Measurements from ENCODE around the gene PHOX2B.
A peak's percentile ranks its signal among the peaks of the same experiment; 100 is the strongest.

PHOX2B gene

GRCh38 chr4:41723286-41723685, 25.2 kb downstream of the PHOX2B start:
- Histone ChIP-seq H2BK5ac (ENCODE audit: low read length) (no peak overlapping the region), H3K4me3 (ENCODE audit: low read length) (no peak overlapping the region), H3K4me2 (ENCODE audit: low read length) (no peak overlapping the region), H3K36me3 (ENCODE audit: control insufficient read depth, insufficient read depth, low read length) (no peaks in the 10 kb centered on the region), H2AK5ac (ENCODE audit: low read length) (no peak overlapping the region), H3K79me2 (ENCODE audit: control insufficient read depth, insufficient read depth, low read length) (no peaks in the 10 kb centered on the region), H4K5ac (ENCODE audit: low read length) (no peak overlapping the region), H3K27me3 (ENCODE audit: insufficient read depth, low read length, poor library complexity) (no peaks in the 10 kb centered on the region), H2BK120ac (ENCODE audit: low read depth, low read length) (no peak overlapping the region), H2BK15ac (replicated peaks; ENCODE audit: low read depth) (no peak overlapping the region), H3K23ac (ENCODE audit: low read length) (no peak overlapping the region), H3K27ac (ENCODE audit: low read depth, low read length) (no peak overlapping the region), H4K8ac (ENCODE audit: low read depth, low read length) (no peak overlapping the region), H3K4me1 (ENCODE audit: control insufficient read depth, low read depth, low read length) (no peaks in the 10 kb centered on the region), H3K9ac (ENCODE audit: low read length) (no peak overlapping the region), H3K4ac (ENCODE audit: low read depth, low read length) (no peak overlapping the region), H3K79me1 (ENCODE audit: low read length) (no peaks in the 10 kb centered on the region), H3K56ac (ENCODE audit: low read length) (no peak overlapping the region), H3K18ac (ENCODE audit: low read length) (no peak overlapping the region)
- DNase-seq, result no peak
- WGBS (ENCODE audit: extremely low coverage, insufficient coverage, low lambda C conversion rate), result no CpG with 5 or more reads among the region's 3 CpGs

GRCh38 chr4:41722181-41722580, 26.3 kb downstream of the PHOX2B start:
- Histone ChIP-seq H3K56ac (ENCODE audit: low read length) (no peak overlapping the region), H3K23ac (ENCODE audit: low read length) (no peak overlapping the region), H3K4me2 (ENCODE audit: low read length) (no peak overlapping the region), H2AK5ac (ENCODE audit: low read length) (no peak overlapping the region), H3K9ac (ENCODE audit: low read length) (no peak overlapping the region), H2BK120ac (ENCODE audit: low read depth, low read length) (no peak overlapping the region), H3K79me1 (ENCODE audit: low read length) (no peaks in the 10 kb centered on the region), H3K4ac (ENCODE audit: low read depth, low read length) (no peak overlapping the region), H2BK15ac (replicated peaks; ENCODE audit: low read depth) (no peak overlapping the region), H2BK5ac (ENCODE audit: low read length) (no peak overlapping the region), H3K18ac (ENCODE audit: low read length) (no peak overlapping the region), H3K27ac (ENCODE audit: low read depth, low read length) (no peak overlapping the region), H3K4me3 (ENCODE audit: low read length) (no peak overlapping the region), H3K4me1 (ENCODE audit: control insufficient read depth, low read depth, low read length) (no peaks in the 10 kb centered on the region), H3K36me3 (ENCODE audit: control insufficient read depth, insufficient read depth, low read length) (no peaks in the 10 kb centered on the region), H3K79me2 (ENCODE audit: control insufficient read depth, insufficient read depth, low read length) (no peaks in the 10 kb centered on the region), H3K27me3 (ENCODE audit: insufficient read depth, low read length, poor library complexity) (no peaks in the 10 kb centered on the region), H4K8ac (ENCODE audit: low read depth, low read length) (no peak overlapping the region), H4K5ac (ENCODE audit: low read length) (no peak overlapping the region)
- DNase-seq, result no peak
- WGBS (ENCODE audit: extremely low coverage, insufficient coverage, low lambda C conversion rate), result no CpG with 5 or more reads among the region's 1 CpG

GRCh38 chr4:41719417-41719816, 29.1 kb downstream of the PHOX2B start:
- no peak for DNase-seq
- H2BK5ac ChIP-seq (ENCODE audit: low read length), result no peak overlapping the region
- H2BK15ac ChIP-seq (replicated peaks; ENCODE audit: low read depth), result no peak overlapping the region
- no peak overlapping the region for H4K5ac ChIP-seq (ENCODE audit: low read length)
- H3K56ac ChIP-seq (ENCODE audit: low read length), result no peak overlapping the region
- H2BK120ac ChIP-seq (ENCODE audit: low read depth, low read length), result no peak overlapping the region
- H3K9ac ChIP-seq (ENCODE audit: low read length), result no peak overlapping the region
- H3K36me3 ChIP-seq (ENCODE audit: control insufficient read depth, insufficient read depth, low read length), result no peaks in the 10 kb centered on the region
- H3K4me2 ChIP-seq (ENCODE audit: low read length), result no peak overlapping the region
- H3K18ac ChIP-seq (ENCODE audit: low read length), result no peak overlapping the region
- no peak overlapping the region for H3K4me3 ChIP-seq (ENCODE audit: low read length)
- no CpG with 5 or more reads among the region's 2 CpGs for WGBS (ENCODE audit: extremely low coverage, insufficient coverage, low lambda C conversion rate)
- no peak overlapping the region for H3K27ac ChIP-seq (ENCODE audit: low read depth, low read length)
- no peak overlapping the region for H3K4ac ChIP-seq (ENCODE audit: low read depth, low read length)
- no peaks in the 10 kb centered on the region for H3K4me1 ChIP-seq (ENCODE audit: control insufficient read depth, low read depth, low read length)
- H2AK5ac ChIP-seq (ENCODE audit: low read length), result no peak overlapping the region
- H3K23ac ChIP-seq (ENCODE audit: low read length), result no peak overlapping the region
- H3K79me1 ChIP-seq (ENCODE audit: low read length), result no peaks in the 10 kb centered on the region
- H3K27me3 ChIP-seq (ENCODE audit: insufficient read depth, low read length, poor library complexity), result no peaks in the 10 kb centered on the region
- H4K8ac ChIP-seq (ENCODE audit: low read depth, low read length), result no peak overlapping the region
- no peaks in the 10 kb centered on the region for H3K79me2 ChIP-seq (ENCODE audit: control insufficient read depth, insufficient read depth, low read length)

- Histone ChIP-seq H3K36me3 (ENCODE audit: control insufficient read depth, insufficient read depth, low read length) (no peaks in the 10 kb centered on the region), H3K9ac (ENCODE audit: low read length) (no peak overlapping the region), H2BK15ac (replicated peaks; ENCODE audit: low read depth) (no peak overlapping the region), H2BK5ac (ENCODE audit: low read length) (no peak overlapping the region), H2AK5ac (ENCODE audit: low read length) (no peak overlapping the region), H4K8ac (ENCODE audit: low read depth, low read length) (no peak overlapping the region), H3K23ac (ENCODE audit: low read length) (no peak overlapping the region), H2BK120ac (ENCODE audit: low read depth, low read length) (no peak overlapping the region), H3K4me2 (ENCODE audit: low read length) (no peak overlapping the region), H3K18ac (ENCODE audit: low read length) (no peak overlapping the region), H3K79me1 (ENCODE audit: low read length) (no peaks in the 10 kb centered on the region), H3K27ac (ENCODE audit: low read depth, low read length) (no peak overlapping the region), H3K79me2 (ENCODE audit: control insufficient read depth, insufficient read depth, low read length) (no peaks in the 10 kb centered on the region), H3K56ac (ENCODE audit: low read length) (no peak overlapping the region), H3K4me3 (ENCODE audit: low read length) (no peak overlapping the region), H3K4ac (ENCODE audit: low read depth, low read length) (no peak overlapping the region), H3K27me3 (ENCODE audit: insufficient read depth, low read length, poor library complexity) (no peaks in the 10 kb centered on the region), H3K4me1 (ENCODE audit: control insufficient read depth, low read depth, low read length) (no peaks in the 10 kb centered on the region), H4K5ac (ENCODE audit: low read length) (no peak overlapping the region)
- peak; percentile 20 for DNase-seq
Measured at GRCh38 chr4:41718907-41719306, 29.6 kb downstream of the PHOX2B start.

- no peaks in the 10 kb centered on the region for H3K36me3 ChIP-seq (ENCODE audit: control insufficient read depth, insufficient read depth, low read length)
- no peak overlapping the region for H3K56ac ChIP-seq (ENCODE audit: low read length)
- H3K9ac ChIP-seq (ENCODE audit: low read length), result no peak overlapping the region
- H2BK5ac ChIP-seq (ENCODE audit: low read length), result no peak overlapping the region
- H3K79me1 ChIP-seq (ENCODE audit: low read length), result no peaks in the 10 kb centered on the region
- H2AK5ac ChIP-seq (ENCODE audit: low read length), result no peak overlapping the region
- no CpG with 5 or more reads among the region's 1 CpG for WGBS (ENCODE audit: extremely low coverage, insufficient coverage, low lambda C conversion rate)
- H3K27ac ChIP-seq (ENCODE audit: low read depth, low read length), result no peak overlapping the region
- H2BK15ac ChIP-seq (replicated peaks; ENCODE audit: low read depth), result no peak overlapping the region
- H3K4ac ChIP-seq (ENCODE audit: low read depth, low read length), result no peak overlapping the region
- H3K18ac ChIP-seq (ENCODE audit: low read length), result no peak overlapping the region
- no peak overlapping the region for H3K23ac ChIP-seq (ENCODE audit: low read length)
- no peak for DNase-seq
- H3K4me2 ChIP-seq (ENCODE audit: low read length), result no peak overlapping the region
- no peak overlapping the region for H4K8ac ChIP-seq (ENCODE audit: low read depth, low read length)
- no peak overlapping the region for H4K5ac ChIP-seq (ENCODE audit: low read length)
- no peaks in the 10 kb centered on the region for H3K79me2 ChIP-seq (ENCODE audit: control insufficient read depth, insufficient read depth, low read length)
- H3K27me3 ChIP-seq (ENCODE audit: insufficient read depth, low read length, poor library complexity), result no peaks in the 10 kb centered on the region
- H3K4me3 ChIP-seq (ENCODE audit: low read length), result no peak overlapping the region
- H2BK120ac ChIP-seq (ENCODE audit: low read depth, low read length), result no peak overlapping the region
- no peaks in the 10 kb centered on the region for H3K4me1 ChIP-seq (ENCODE audit: control insufficient read depth, low read depth, low read length)
Measured at GRCh38 chr4:41715155-41715554, 33.4 kb downstream of the PHOX2B start.

- Histone ChIP-seq H2BK5ac (ENCODE audit: low read length) (no peak overlapping the region), H3K79me1 (ENCODE audit: low read length) (no peaks in the 10 kb centered on the region), H3K18ac (ENCODE audit: low read length) (no peak overlapping the region), H3K23ac (ENCODE audit: low read length) (no peak overlapping the region), H3K27ac (ENCODE audit: low read depth, low read length) (no peak overlapping the region), H3K56ac (ENCODE audit: low read length) (no peak overlapping the region), H3K4me3 (ENCODE audit: low read length) (no peak overlapping the region), H4K5ac (ENCODE audit: low read length) (no peak overlapping the region), H3K27me3 (ENCODE audit: insufficient read depth, low read length, poor library complexity) (no peaks in the 10 kb centered on the region), H3K4me2 (ENCODE audit: low read length) (no peak overlapping the region), H3K36me3 (ENCODE audit: control insufficient read depth, insufficient read depth, low read length) (no peaks in the 10 kb centered on the region), H2BK120ac (ENCODE audit: low read depth, low read length) (no peak overlapping the region), H4K8ac (ENCODE audit: low read depth, low read length) (no peak overlapping the region), H3K79me2 (ENCODE audit: control insufficient read depth, insufficient read depth, low read length) (no peaks in the 10 kb centered on the region), H3K9ac (ENCODE audit: low read length) (no peak overlapping the region), H3K4ac (ENCODE audit: low read depth, low read length) (no peak overlapping the region), H3K4me1 (ENCODE audit: control insufficient read depth, low read depth, low read length) (no peaks in the 10 kb centered on the region), H2AK5ac (ENCODE audit: low read length) (no peak overlapping the region), H2BK15ac (replicated peaks; ENCODE audit: low read depth) (no peak overlapping the region)
- no CpG with 5 or more reads among the region's 6 CpGs for WGBS (ENCODE audit: extremely low coverage, insufficient coverage, low lambda C conversion rate)
- DNase-seq, result no peak
Measured at GRCh38 chr4:41714364-41715000, 34.0 kb downstream of the PHOX2B start.

All from mesendoderm (in vitro differentiated cells).